Stromal cell of bone marrow (primary cell): ENCODE data around the gene CIAO2B.
"Not testable (repeated sequence)": the region's sequence is repeated elsewhere in the genome, so short reads cannot be mapped to it uniquely, and the experiment has no call there.

Experiments
- DNase-seq: peaks from one replicate; pipeline ENCODE4 v3.0.0-alpha.2; 2012; ENCODE audit warnings: low read depth

CIAO2B gene

DNA sequence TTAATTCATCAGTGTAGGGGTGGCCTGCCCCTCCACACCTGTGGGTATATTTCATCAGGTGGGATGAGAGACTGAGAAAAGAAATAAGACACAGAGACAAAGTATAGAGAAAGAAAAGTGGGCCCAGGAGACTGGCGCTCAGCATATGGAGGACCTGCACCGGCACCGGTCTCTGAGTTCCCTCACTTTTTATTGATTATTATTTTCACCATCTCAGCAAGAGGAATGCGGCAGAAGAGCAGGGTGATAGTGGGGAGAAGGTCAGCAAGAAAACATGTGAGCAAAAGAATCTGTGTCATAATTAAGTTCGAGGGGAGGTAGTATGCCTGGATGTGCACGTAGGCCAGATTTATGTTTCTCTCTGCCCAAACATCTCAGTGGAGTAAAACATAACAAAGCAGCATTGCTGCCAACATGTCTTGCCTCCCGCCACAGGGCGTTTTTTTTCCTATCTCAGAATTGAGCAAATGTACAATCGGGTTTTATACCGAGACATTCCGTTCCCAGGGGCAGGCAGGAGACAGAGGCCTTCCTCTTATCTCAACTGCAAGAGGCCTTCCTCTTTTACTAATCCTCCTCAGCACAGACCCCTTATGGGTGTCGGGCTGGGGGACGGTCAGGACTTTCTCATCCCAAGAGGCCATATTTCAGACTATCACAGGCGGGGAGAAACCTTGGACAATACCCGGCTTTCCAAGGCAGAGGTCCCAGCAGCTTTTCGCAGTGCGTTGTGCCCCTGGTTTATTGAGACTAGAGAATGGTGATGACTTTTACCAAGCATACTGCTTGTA, 21.4 kb upstream of the CIAO2B start:
- DNase-seq: not testable (repeated sequence)

- DNase-seq: peak; percentile 59
Observed at GRCh38 chr16:66954097-66954659, 20.0 kb upstream of the CIAO2B start.

DNA sequence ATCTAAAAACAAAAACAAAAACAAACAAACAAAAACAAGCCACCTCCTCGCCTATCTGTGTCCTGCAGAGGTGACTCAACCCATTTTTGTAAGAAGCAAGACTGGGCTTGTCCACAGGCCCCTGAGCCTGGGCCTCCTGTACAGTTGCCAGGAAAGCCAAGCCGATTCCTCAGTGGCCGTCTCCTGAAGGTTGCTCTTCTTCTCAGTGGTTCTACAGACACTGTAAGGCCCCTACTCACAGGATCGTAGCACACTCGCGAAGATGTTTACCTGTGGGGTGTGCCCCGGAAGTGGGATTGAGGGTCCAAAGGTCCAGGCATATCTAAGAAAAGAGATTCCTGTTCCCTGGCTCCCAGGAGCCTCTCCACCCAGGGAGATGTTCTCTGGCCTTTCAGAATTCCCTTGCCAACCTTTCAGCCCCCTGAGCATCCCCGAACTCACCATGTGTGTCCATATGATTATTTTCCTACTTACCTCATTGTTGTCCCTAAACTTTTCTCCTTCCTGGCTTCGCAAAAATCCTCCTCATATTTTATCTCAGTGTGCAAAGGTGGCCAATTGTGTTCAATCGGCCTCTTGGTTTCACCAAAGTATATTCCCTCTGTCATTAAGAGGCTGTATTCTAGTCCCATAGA, 19.4 kb upstream of the CIAO2B start:
- no peak for DNase-seq

GRCh38 chr16:66952430-66953110, 18.4 kb upstream of the CIAO2B start:
- DNase-seq: no peak

DNA sequence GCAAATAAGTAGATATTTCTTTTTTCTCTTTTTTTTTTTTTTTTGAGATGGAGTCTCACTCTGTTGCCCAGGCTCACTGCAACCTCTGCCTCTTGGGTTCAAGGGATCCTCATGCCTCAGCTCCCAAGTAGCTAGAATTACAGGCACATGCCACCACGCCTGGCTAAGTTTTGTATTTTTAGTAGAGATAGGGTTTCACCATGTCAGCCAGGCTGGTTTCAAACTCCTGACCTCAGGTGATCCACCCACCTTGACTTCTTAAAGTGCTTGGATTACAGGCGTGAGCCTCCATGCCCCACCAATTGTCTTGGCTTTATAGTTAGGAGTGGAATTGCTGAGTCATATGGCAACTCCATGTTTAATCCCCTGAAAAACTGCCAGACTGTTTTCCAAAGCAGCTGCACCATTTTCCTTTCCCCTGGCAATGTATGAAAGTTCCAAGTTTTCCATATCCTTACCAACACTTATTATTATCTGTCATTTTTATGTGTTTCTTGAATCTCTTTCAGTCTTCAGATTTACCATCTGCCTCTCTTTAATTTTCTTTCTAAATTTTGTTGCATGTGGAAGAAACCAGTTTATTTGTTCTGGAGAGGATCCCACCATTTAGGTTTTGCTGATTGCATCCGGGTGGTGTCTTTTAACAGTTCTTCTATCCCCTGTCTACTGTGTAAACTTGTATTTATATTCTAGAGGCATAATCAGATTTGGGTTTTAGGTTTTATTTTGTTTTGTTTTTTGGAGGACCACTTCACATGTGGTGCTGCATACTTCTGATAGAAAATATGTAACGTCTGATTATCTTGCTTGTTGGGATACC, 17.0 kb upstream of the CIAO2B start:
- no peak for DNase-seq

- DNase-seq: no peak
Observed at GRCh38 chr16:66950437-66950836, 16.2 kb upstream of the CIAO2B start.

DNA sequence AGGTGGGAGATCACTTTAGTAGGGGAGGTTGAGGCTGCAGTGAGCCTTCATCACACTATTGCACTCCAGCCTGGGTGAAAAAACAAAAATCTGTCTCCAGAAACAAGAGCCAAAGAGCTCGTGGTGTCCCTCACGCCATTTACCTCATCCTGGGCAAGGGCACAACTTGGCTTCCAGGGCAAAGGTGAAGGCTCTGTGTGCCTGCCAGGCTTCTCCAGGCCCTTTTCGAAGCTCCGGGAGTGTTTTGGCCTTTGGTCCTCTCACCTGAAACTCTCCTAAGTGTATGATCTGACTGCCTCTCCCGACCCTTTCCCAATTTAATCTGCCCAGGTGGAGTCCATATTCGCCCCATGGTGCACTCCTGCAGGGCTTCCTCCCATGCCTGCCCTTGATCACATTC, 15.3 kb upstream of the CIAO2B start:
- no peak for DNase-seq

DNA sequence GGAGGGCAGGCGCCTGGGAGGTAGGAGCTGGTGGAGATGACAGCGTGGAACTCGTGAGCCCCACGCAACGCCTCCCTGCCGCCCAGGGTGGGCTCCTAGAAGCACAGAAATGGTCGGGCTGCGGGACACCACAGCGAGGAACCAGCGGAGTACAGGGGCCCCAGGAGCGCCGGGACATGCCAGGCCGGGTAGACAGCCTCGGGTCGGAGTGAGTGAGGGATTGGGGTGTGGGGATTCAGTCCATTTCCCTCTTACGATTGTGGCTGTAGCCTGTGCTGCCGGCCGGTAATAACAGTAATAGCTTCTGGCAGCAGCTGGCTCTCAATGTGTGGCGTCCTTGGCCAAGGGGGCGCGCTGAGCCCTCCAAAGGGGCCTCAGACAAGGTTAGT, 14.6 kb upstream of the CIAO2B start:
- DNase-seq: no peak

DNA sequence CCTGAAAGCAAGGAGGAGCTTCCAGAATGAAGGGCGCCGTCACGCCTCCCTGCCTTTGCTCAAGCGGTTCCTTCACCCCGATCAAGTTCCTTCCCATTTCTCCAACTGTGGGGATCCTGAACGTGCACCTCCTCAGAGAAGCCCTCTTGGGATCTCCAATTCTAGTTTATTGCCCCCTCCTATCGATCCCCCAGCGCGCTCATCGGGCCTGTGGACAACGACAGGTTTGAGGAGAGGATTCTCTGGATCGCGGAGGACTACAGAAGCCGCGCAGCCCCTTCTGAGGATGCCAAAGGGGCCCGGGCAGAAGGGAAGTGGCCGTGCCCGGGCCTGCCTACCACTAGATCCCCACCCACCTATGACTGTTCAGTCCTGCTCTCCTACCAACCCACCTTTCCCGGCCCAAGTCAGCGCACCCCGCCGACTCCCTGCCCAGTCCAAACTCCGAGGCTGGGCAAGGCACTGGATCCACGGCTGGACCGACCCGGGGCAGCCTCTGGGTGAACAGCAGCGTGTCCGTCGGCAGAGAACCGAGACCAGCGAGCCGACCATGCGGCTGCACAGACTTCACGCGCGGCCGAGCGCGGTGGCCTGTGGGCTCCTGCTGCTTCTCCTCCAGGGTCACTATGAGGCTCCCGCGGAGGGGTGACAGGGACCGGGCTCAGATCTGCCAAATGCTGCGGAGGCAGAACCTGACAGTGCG, 14.1 kb upstream of the CIAO2B start:
- DNase-seq: no peak

DNA sequence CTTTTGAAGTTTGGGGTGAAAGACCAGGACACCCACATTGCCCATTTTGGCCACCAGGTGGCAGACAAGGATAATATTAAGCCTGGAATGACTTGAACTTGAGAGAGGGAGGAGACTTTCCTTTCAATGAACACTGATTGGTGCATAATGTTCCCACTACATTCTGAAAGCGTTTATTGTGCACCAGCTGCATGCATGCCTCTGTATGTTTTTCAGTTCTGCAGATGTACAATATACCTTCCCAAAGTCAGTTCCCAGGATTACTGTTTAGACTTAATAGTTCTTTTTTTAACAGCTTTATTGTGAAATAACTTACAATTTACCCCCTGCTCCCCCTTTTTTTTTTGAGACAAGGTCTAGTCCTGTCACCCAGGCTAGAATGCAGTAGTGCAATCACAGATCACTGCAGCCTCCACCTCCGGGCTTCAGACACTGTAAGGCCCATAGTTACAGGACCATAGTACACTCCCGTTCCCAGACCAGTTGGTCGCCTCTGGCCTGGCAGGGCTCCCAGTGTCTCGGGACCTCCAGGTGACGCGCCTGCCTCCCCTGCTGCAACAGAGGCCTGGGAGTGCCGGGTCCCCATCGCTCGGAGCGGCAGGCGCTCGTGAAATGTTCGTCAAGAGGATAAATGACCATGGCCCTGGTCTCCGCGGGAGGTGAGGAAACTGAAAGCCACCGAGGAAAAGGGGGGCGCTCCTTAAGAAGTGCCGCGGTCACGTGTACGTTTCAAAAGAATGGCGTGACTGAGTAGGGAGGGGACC, 13.3 kb upstream of the CIAO2B start:
- DNase-seq: peak; percentile 73

- DNase-seq: no peak
Observed at GRCh38 chr16:66946974-66947301, 12.7 kb upstream of the CIAO2B start.

GRCh38 chr16:66946541-66946940, 12.3 kb upstream of the CIAO2B start:
- no peak for DNase-seq

- no peak for DNase-seq
Observed at GRCh38 chr16:66945939-66946338, 11.7 kb upstream of the CIAO2B start.

DNA sequence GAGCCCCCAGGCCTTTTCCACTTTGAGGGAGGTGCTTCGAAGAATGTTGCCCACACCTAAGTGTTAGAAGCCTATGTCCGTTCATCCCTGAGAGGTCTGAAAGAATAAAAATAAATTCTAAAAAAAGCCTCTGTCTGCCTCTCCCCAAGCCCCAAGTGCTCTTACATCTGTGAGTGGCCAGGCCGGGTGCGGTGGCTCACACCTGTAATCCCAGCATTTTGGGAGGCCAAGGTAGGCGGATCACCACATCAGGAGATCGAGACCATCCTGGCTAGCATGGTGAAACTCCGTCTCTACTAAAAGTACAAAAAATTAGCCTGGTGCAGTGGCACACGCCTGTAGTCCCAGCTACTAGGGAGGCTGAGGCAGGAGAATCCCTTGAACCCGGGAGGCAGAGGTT, 10.8 kb upstream of the CIAO2B start:
- not testable (repeated sequence) for DNase-seq

DNA sequence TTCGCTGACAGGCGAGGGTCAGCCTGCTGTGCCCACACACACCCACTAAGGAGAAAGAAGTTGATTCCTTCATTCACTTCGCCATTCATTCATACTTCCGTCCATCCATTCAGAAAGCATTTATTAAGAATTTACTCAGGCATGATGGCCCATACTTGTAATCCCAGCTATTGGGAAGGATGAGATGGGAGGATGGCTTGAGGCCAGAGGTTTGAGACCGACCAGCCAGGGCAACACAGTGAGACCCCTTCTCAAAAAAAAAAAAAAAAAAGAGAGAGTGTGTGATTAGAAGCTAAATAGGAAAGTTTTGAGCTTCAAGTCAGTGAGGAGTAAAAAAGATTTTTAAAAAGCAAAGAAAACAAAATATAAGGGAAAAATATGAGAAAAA, 9.8 kb upstream of the CIAO2B start:
- DNase-seq: no peak

- DNase-seq: no peak
Observed at GRCh38 chr16:66943426-66944053, 9.3 kb upstream of the CIAO2B start.

GRCh38 chr16:66942981-66943380, 8.8 kb upstream of the CIAO2B start:
- DNase-seq: no peak

DNA sequence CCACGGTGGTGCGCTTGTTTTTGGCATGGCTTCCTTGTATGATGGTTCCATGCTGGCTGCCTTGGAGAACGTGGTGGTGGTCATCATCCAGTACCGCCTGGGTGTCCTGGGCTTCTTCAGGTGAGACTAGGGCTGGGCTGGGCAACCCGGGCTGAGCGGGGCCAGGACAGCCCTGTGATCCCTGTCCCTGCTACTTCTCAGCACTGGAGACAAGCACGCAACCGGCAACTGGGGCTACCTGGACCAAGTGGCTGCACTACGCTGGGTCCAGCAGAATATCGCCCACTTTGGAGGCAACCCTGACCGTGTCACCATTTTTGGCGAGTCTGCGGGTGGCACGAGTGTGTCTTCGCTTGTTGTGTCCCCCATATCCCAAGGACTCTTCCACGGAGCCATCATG, 6.0 kb upstream of the CIAO2B start:
- DNase-seq: no peak

GRCh38 chr16:66939366-66939765, 5.2 kb upstream of the CIAO2B start:
- DNase-seq: no peak

- no peak for DNase-seq
Observed at GRCh38 chr16:66937725-66938337, 3.6 kb upstream of the CIAO2B start.
